Natural killer cell (primary cell): ENCODE data around the gene PIH1D2. TPM values are rescaled to one million over a fixed set of nuclear protein-coding genes. Genes with fewer than 3 reads are reported as not detected.
"Not testable (repeated sequence)": the region's sequence is repeated elsewhere in the genome, so short reads cannot be mapped to it uniquely, and the experiment has no call there.

ENCODE experiments used
- ATAC-seq, 3 donors: fragments of 150-1000 bp in 2 of 3; fragments of 200-7000 bp in 1 of 3; cut with Tn5 transposase; 1 replicate in 1 of 3; 2 replicates in 2 of 3; pipeline ENCODE4 v1.10.0; 2021; ENCODE audit warnings: mild to moderate bottlenecking in 2 of 3, moderate library complexity in 2 of 3
- DNase-seq, 2 donors: peaks; one replicate each; pipeline versions ENCODE4 v3.0.0 to v3.0.0-alpha.2; 2013 to 2021; ENCODE audit warnings: mixed read lengths in 1 of 2
- H3K27ac ChIP-seq: one replicate; pipeline ENCODE4 v1.5.1; 2013; ENCODE audit warnings: mild to moderate bottlenecking, low read length
- H3K27me3 ChIP-seq: one replicate; pipeline ENCODE4 v1.6.1; 2013; ENCODE audit warnings: low read length; ENCODE audit not compliant: control insufficient read depth, insufficient read depth
- H3K36me3 ChIP-seq: one replicate; pipeline ENCODE4 v1.6.1; 2013; ENCODE audit warnings: low read length; ENCODE audit not compliant: control insufficient read depth, insufficient read depth
- H3K4me1 ChIP-seq: one replicate; pipeline ENCODE4 v1.6.1; 2013; ENCODE audit warnings: low read length; ENCODE audit not compliant: control insufficient read depth, insufficient read depth
- H3K4me3 ChIP-seq: one replicate; pipeline ENCODE4 v1.5.1; 2013; ENCODE audit warnings: low read length
- H3K9me3 ChIP-seq: one replicate; pipeline ENCODE4 v1.6.1; 2013; ENCODE audit warnings: low read length; ENCODE audit not compliant: control insufficient read depth, insufficient read depth
- H3K27ac Mint-ChIP-seq, 2 donors: one replicate each; pipeline ENCODE4 v1.8.0; 2022; ENCODE audit warnings: mild to moderate bottlenecking in 2 of 2, mixed read lengths in 2 of 2, moderate library complexity in 1 of 2
- H3K27me3 Mint-ChIP-seq, 2 donors: one replicate each; pipeline ENCODE4 v1.8.0; 2022; ENCODE audit warnings: low read depth in 2 of 2, mixed read lengths in 2 of 2
- H3K36me3 Mint-ChIP-seq: one replicate; pipeline ENCODE4 v1.8.0; 2022; ENCODE audit warnings: mixed read lengths
- H3K4me1 Mint-ChIP-seq, 2 donors: one replicate each; pipeline ENCODE4 v1.8.0; 2022; ENCODE audit warnings: mixed read lengths in 2 of 2
- H3K4me3 Mint-ChIP-seq: one replicate; pipeline ENCODE4 v1.8.0; 2022; ENCODE audit warnings: mild to moderate bottlenecking, moderate library complexity, mixed read lengths
- H3K9me3 Mint-ChIP-seq, 2 donors: one replicate each; pipeline ENCODE4 v1.8.0; 2022; ENCODE audit warnings: mixed read lengths in 2 of 2
- WGBS: methylation state at CpG from one replicate; pipeline ENCODE4 v1.1.7; 2013; ENCODE audit warnings: missing lambda C conversion rate; ENCODE audit not compliant: insufficient coverage; 5-methylcytosine and 5-hydroxymethylcytosine counted together
- intact Hi-C: fragments of 100-400 bp; cut with micrococcal nuclease; formaldehyde crosslinking; loops from one replicate; pipeline ENCODE4 v1.14.2; 2022
- total RNA-seq, 4 donors: library from RNA; stranded (reverse); fragments of 120-200 nt in 1 of 4; gene quantifications; one replicate each; pipeline versions ENCODE4 v1.2.3 to v1.2.4, GENCODE V29; 2013 to 2022
- TF ChIP-seq, protein P1 (sequence below): fragments of 200-600 bp; IDR thresholded peaks from one replicate; pipeline ENCODE4 v1.8.0; 2022; ENCODE audit warnings: antibody characterized with exemption

The PIH1D2 gene
- total RNA-seq, 3 donors from 2014 or later (not counting 1 experiment from before 2014, with no cell fraction given) = not detected

DNA sequence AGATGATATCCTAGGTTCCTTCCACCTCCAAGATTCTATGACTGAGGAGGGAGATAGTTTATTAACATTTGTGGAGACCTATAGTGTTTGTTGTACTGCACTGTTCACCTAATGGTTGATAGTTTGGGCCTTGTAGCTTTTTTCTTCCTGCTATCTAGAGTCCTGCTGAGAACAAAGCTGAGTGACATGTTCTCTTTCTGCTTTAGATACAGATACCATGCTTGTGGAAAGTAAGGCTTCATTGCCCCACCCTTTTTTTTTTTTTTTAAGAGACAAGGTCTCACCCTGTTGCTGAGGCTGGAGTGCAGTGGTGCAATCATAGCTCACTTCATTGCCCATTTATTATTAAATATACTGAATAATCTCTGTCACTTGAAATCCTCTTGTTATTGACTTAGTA is 36.3 kb downstream of the PIH1D2 start:
- ATAC-seq = no peak
- Histone ChIP-seq H3K4me3 (no peak overlapping the region), H3K4me1 (no peaks in the 10 kb centered on the region), H3K27ac (no peak overlapping the region), H3K9me3 (no peaks in the 10 kb centered on the region), H3K27me3 (no peaks in the 10 kb centered on the region), H3K36me3 (peaks cover 49% of the 10 kb centered on the region)
- H3K27ac Mint-ChIP-seq = no peak overlapping the region
- TF ChIP-seq, protein P1, sequence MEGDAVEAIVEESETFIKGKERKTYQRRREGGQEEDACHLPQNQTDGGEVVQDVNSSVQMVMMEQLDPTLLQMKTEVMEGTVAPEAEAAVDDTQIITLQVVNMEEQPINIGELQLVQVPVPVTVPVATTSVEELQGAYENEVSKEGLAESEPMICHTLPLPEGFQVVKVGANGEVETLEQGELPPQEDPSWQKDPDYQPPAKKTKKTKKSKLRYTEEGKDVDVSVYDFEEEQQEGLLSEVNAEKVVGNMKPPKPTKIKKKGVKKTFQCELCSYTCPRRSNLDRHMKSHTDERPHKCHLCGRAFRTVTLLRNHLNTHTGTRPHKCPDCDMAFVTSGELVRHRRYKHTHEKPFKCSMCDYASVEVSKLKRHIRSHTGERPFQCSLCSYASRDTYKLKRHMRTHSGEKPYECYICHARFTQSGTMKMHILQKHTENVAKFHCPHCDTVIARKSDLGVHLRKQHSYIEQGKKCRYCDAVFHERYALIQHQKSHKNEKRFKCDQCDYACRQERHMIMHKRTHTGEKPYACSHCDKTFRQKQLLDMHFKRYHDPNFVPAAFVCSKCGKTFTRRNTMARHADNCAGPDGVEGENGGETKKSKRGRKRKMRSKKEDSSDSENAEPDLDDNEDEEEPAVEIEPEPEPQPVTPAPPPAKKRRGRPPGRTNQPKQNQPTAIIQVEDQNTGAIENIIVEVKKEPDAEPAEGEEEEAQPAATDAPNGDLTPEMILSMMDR = no peak
- H3K9me3 Mint-ChIP-seq = no peaks in the 10 kb centered on the region
- intact Hi-C loops = no loop called here
- no peak for DNase-seq
- H3K27me3 Mint-ChIP-seq = no peaks in the 10 kb centered on the region
- H3K4me3 Mint-ChIP-seq = no peak overlapping the region
- peaks cover 3 to 14% of the 10 kb centered on the region in 2 donors for H3K4me1 Mint-ChIP-seq
- H3K36me3 Mint-ChIP-seq = peaks cover 13% of the 10 kb centered on the region

- ATAC-seq = no peak
- WGBS = 98% methylated on average over 3 of the region's 3 CpGs
- no peaks in the 10 kb centered on the region for H3K9me3 Mint-ChIP-seq
- no peak overlapping the region for H3K4me3 Mint-ChIP-seq
- intact Hi-C loops = no loop called here
- Histone ChIP-seq H3K4me3 (no peak overlapping the region), H3K36me3 (peaks cover 43% of the 10 kb centered on the region), H3K27ac (no peak overlapping the region), H3K4me1 (no peaks in the 10 kb centered on the region), H3K27me3 (no peaks in the 10 kb centered on the region), H3K9me3 (no peaks in the 10 kb centered on the region)
- TF ChIP-seq, protein P1 = no peak
- peaks cover 0 to 8% of the 10 kb centered on the region in 2 donors for H3K4me1 Mint-ChIP-seq
- no peaks in the 10 kb centered on the region for H3K27me3 Mint-ChIP-seq
- no peak overlapping the region for H3K27ac Mint-ChIP-seq
- H3K36me3 Mint-ChIP-seq = peaks cover 11% of the 10 kb centered on the region
- no peak for DNase-seq
Measured at GRCh38 chr11:112033902-112034301, 39.9 kb downstream of the PIH1D2 start.

DNA sequence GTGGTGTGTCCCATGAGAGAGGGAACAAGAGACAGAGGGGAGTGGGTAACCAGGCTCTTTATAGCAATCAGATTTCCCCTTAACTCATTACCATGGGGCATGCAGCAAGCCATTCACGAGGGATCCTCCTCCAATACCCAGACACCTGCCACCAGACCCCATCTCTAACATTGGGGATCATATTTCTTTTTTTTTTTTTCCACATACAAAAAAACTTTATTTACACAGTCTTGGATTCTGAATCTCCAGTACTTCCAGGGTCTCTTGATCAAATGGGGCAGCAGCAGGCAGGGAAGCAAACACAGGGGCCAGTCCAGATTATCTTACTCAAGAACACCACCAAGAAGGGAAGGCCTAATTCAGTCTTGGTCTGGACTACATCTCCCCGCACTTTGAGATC is 44.4 kb downstream of the PIH1D2 start:
- H3K27ac ChIP-seq = no peak overlapping the region
- Mint-ChIP-seq H3K9me3 (no peaks in the 10 kb centered on the region), H3K4me1 (peaks cover 16 to 25% of the 10 kb centered on the region in 2 donors), H3K4me3 (no peak overlapping the region), H3K27me3 (no peaks in the 10 kb centered on the region), H3K36me3 (peaks cover 11% of the 10 kb centered on the region), H3K27ac (no peak overlapping the region)
- H3K36me3 ChIP-seq = peaks cover 32% of the 10 kb centered on the region
- TF ChIP-seq, protein P1 = no peak
- no peak overlapping the region for H3K4me3 ChIP-seq
- no peaks in the 10 kb centered on the region for H3K27me3 ChIP-seq
- intact Hi-C loops = no loop called here
- DNase-seq = no peak
- peaks cover 11% of the 10 kb centered on the region for H3K4me1 ChIP-seq
- no peaks in the 10 kb centered on the region for H3K9me3 ChIP-seq
- 92% methylated on average over 1 of the region's 2 CpGs for WGBS
- ATAC-seq = no peak

GRCh38 chr11:112026784-112027410 is 46.9 kb downstream of the PIH1D2 start:
- H3K9me3 ChIP-seq, H3K27me3 ChIP-seq, DNase-seq, H3K4me3 ChIP-seq, H3K4me3 Mint-ChIP-seq, intact Hi-C loops, ATAC-seq, H3K27me3 Mint-ChIP-seq, H3K27ac ChIP-seq, H3K9me3 Mint-ChIP-seq, H3K27ac Mint-ChIP-seq: not testable (repeated sequence)
- Mint-ChIP-seq H3K36me3 (peaks cover 11% of the 10 kb centered on the region), H3K4me1 (peaks cover 21 to 28% of the 10 kb centered on the region in 2 donors)
- H3K36me3 ChIP-seq = peaks cover 26% of the 10 kb centered on the region
- peaks cover 21% of the 10 kb centered on the region for H3K4me1 ChIP-seq
- WGBS = 91% methylated on average over 27 of the region's 49 CpGs
